Fibroblast of skin of right biceps (primary cell): ENCODE data around the gene POLR3H.
"Not testable (repeated sequence)": the region's sequence is repeated elsewhere in the genome, so short reads cannot be mapped to it uniquely, and the experiment has no call there.

ENCODE experiments used
- DNase-seq: peaks from one replicate; pipeline ENCODE4 v3.0.0-alpha.2; 2013

POLR3H gene

GRCh38 chr22:41543854-41544670 lies at the start of gene POLR3H:
Gene POLR3H, minus strand, starts transcription at chr22:41544470. Its CDS starts 369 bp downstream, at chr22:41544101.
- peak; percentile 98 for DNase-seq

- not testable (repeated sequence) for DNase-seq
These were observed 49.2 kb upstream of the POLR3H start for GRCh38 chr22:41593336-41593960.

GRCh38 chr22:41589391-41590241 lies 45.3 kb upstream of the POLR3H start, which contains the start of gene PMM1:
Gene PMM1, minus strand, starts transcription at chr22:41589840. Its CDS starts 35 bp downstream, at chr22:41589805.
- peak; percentile 100 for DNase-seq

- DNase-seq = no peak
These were observed 43.1 kb upstream of the POLR3H start for GRCh38 chr22:41587347-41587723.

- DNase-seq = no peak
These were observed 41.6 kb upstream of the POLR3H start for GRCh38 chr22:41585898-41586297.

- DNase-seq = no peak
These were observed 40.6 kb upstream of the POLR3H start for GRCh38 chr22:41584881-41585280.

- no peak for DNase-seq
These were observed 38.4 kb upstream of the POLR3H start for GRCh38 chr22:41582694-41583093.

GRCh38 chr22:41579997-41580355 lies 35.7 kb upstream of the POLR3H start:
- DNase-seq = no peak

GRCh38 chr22:41579297-41579996 lies 35.2 kb upstream of the POLR3H start:
- no peak for DNase-seq

GRCh38 chr22:41578818-41579217 lies 34.5 kb upstream of the POLR3H start:
- DNase-seq = no peak

GRCh38 chr22:41578114-41578513 lies 33.8 kb upstream of the POLR3H start:
- DNase-seq = no peak

- DNase-seq = peak; percentile 62
These were observed 32.6 kb upstream of the POLR3H start for GRCh38 chr22:41576877-41577276.

- DNase-seq = no peak
These were observed 31.3 kb upstream of the POLR3H start for GRCh38 chr22:41575533-41575932.

- no peak for DNase-seq
These were observed 30.6 kb upstream of the POLR3H start for GRCh38 chr22:41574847-41575381.

GRCh38 chr22:41573677-41574076 lies 29.4 kb upstream of the POLR3H start:
- no peak for DNase-seq

- DNase-seq = not testable (repeated sequence)
These were observed 28.0 kb upstream of the POLR3H start for GRCh38 chr22:41572305-41572704.

- DNase-seq = no peak
These were observed 27.5 kb upstream of the POLR3H start for GRCh38 chr22:41571786-41572185.

GRCh38 chr22:41570221-41570620 lies 26.0 kb upstream of the POLR3H start:
- DNase-seq = no peak

GRCh38 chr22:41568811-41569210 lies 24.5 kb upstream of the POLR3H start:
- no peak for DNase-seq

- no peak for DNase-seq
These were observed 23.2 kb upstream of the POLR3H start for GRCh38 chr22:41567512-41567768.

GRCh38 chr22:41565403-41566054 lies 21.3 kb upstream of the POLR3H start:
- DNase-seq = peak; percentile 88

- no peak for DNase-seq
These were observed 20.3 kb upstream of the POLR3H start for GRCh38 chr22:41564563-41564962.
